HUES48 (cell line): Measurements from ENCODE around the gene RNF166.

ENCODE experiments used
- H3K27ac ChIP-seq: one replicate; pipeline ENCODE4 v1.7.0; 2013; ENCODE audit warnings: low read depth, low read length, inconsistent platforms
- H3K27me3 ChIP-seq: 2 replicates; pipeline ENCODE4 v1.6.1; 2013; ENCODE audit warnings: mild to moderate bottlenecking, low read length; ENCODE audit not compliant: control insufficient read depth, insufficient read depth
- H3K36me3 ChIP-seq: 2 replicates; pipeline ENCODE4 v1.6.1; 2013; ENCODE audit warnings: low read length; ENCODE audit not compliant: control insufficient read depth, insufficient read depth
- H3K4me1 ChIP-seq: 2 replicates; pipeline ENCODE4 v1.6.1; 2013; ENCODE audit warnings: mild to moderate bottlenecking, low read length; ENCODE audit not compliant: control insufficient read depth, insufficient read depth
- H3K4me3 ChIP-seq: 2 replicates; pipeline ENCODE4 v1.5.1; 2013; ENCODE audit warnings: mild to moderate bottlenecking, low read depth, low read length
- H3K9ac ChIP-seq: 2 replicates; pipeline ENCODE4 v1.6.1; 2013; ENCODE audit warnings: mild to moderate bottlenecking, low read depth, low read length, moderate library complexity
- H3K9me3 ChIP-seq: 2 replicates; pipeline ENCODE4 v1.6.1; 2013; ENCODE audit warnings: low read length; ENCODE audit not compliant: control insufficient read depth, insufficient read depth

Gene RNF166

GRCh38 chr16:88713568-88714419 lies 7.6 kb upstream of the RNF166 start:
- Histone ChIP-seq H3K9me3 (no peaks in the 10 kb centered on the region), H3K4me1 (no peaks in the 10 kb centered on the region), H3K4me3 (no peak overlapping the region), H3K27ac (no peak overlapping the region), H3K27me3 (no peaks in the 10 kb centered on the region), H3K36me3 (peaks cover 52% of the 10 kb centered on the region), H3K9ac (no peak overlapping the region)

- H3K4me3 ChIP-seq = no peak overlapping the region
- no peaks in the 10 kb centered on the region for H3K4me1 ChIP-seq
- no peak overlapping the region for H3K9ac ChIP-seq
- no peak overlapping the region for H3K27ac ChIP-seq
- no peaks in the 10 kb centered on the region for H3K27me3 ChIP-seq
- H3K9me3 ChIP-seq = no peaks in the 10 kb centered on the region
- H3K36me3 ChIP-seq = peaks cover 45% of the 10 kb centered on the region
Measured at GRCh38 chr16:88713054-88713453, 6.8 kb upstream of the RNF166 start.

GRCh38 chr16:88712362-88712979 lies 6.3 kb upstream of the RNF166 start:
- Histone ChIP-seq H3K27me3 (no peaks in the 10 kb centered on the region), H3K9ac (no peak overlapping the region), H3K27ac (no peak overlapping the region), H3K4me3 (no peak overlapping the region), H3K36me3 (peaks cover 40% of the 10 kb centered on the region), H3K9me3 (no peaks in the 10 kb centered on the region), H3K4me1 (no peaks in the 10 kb centered on the region)

GRCh38 chr16:88711750-88712340 lies 5.6 kb upstream of the RNF166 start:
- Histone ChIP-seq H3K27ac (no peak overlapping the region), H3K36me3 (peaks cover 33% of the 10 kb centered on the region), H3K9me3 (no peaks in the 10 kb centered on the region), H3K9ac (no peak overlapping the region), H3K4me3 (no peak overlapping the region), H3K27me3 (no peaks in the 10 kb centered on the region), H3K4me1 (no peaks in the 10 kb centered on the region)

GRCh38 chr16:88710556-88710955 lies 4.3 kb upstream of the RNF166 start:
- Histone ChIP-seq H3K9me3 (no peaks in the 10 kb centered on the region), H3K36me3 (peaks cover 20% of the 10 kb centered on the region), H3K4me3 (no peak overlapping the region), H3K27me3 (no peaks in the 10 kb centered on the region), H3K27ac (no peak overlapping the region), H3K4me1 (no peaks in the 10 kb centered on the region), H3K9ac (no peak overlapping the region)

- peaks cover 6% of the 10 kb centered on the region; the same call in 1 of the 2 replicates for H3K4me1 ChIP-seq
- no peaks in the 10 kb centered on the region for H3K9me3 ChIP-seq
- H3K4me3 ChIP-seq = peak overlapping the region; percentile 93
- H3K27me3 ChIP-seq = no peaks in the 10 kb centered on the region
- H3K36me3 ChIP-seq = 0 out of 2 replicates have a peak, but pooled peaks cover 6% of the 10 kb centered on the region
- H3K27ac ChIP-seq = no peak overlapping the region
- H3K9ac ChIP-seq = no peak overlapping the region; the same call in 1 of the 2 replicates
Measured at GRCh38 chr16:88706965-88707826, 988 bp upstream of the RNF166 start.

- Histone ChIP-seq H3K9ac (peak overlapping the region; percentile 65), H3K27ac (no peak overlapping the region), H3K4me1 (peaks cover 6% of the 10 kb centered on the region; the same call in 1 of the 2 replicates), H3K27me3 (no peaks in the 10 kb centered on the region), H3K4me3 (peak overlapping the region; percentile 93), H3K36me3 (0 out of 2 replicates have a peak, but pooled peaks cover 6% of the 10 kb centered on the region), H3K9me3 (no peaks in the 10 kb centered on the region)
Measured at GRCh38 chr16:88705801-88706228, 393 bp downstream of the RNF166 start.

- Histone ChIP-seq H3K36me3 (peaks cover 11% of the 10 kb centered on the region), H3K9ac (peak overlapping the region; percentile 65), H3K4me3 (peak overlapping the region; percentile 93), H3K27me3 (no peaks in the 10 kb centered on the region), H3K9me3 (no peaks in the 10 kb centered on the region), H3K27ac (no peak overlapping the region), H3K4me1 (peaks cover 6% of the 10 kb centered on the region; the same call in 1 of the 2 replicates)
Measured at GRCh38 chr16:88705076-88705684, 1.0 kb downstream of the RNF166 start.

- H3K9ac ChIP-seq = no peak overlapping the region
Measured at GRCh38 chr16:88703486-88704309, 2.5 kb downstream of the RNF166 start.

More at GRCh38 chr16:88703486-88704309, 2.5 kb downstream of the RNF166 start:
- H3K4me3 ChIP-seq = no peak overlapping the region
- no peaks in the 10 kb centered on the region for H3K27me3 ChIP-seq
- H3K27ac ChIP-seq = no peak overlapping the region
- peaks cover 26% of the 10 kb centered on the region for H3K36me3 ChIP-seq
- peaks cover 6% of the 10 kb centered on the region; the same call in 1 of the 2 replicates for H3K4me1 ChIP-seq
- H3K9me3 ChIP-seq = no peaks in the 10 kb centered on the region
